ENCODE measurements around the gene PCSK6.

DNA sequence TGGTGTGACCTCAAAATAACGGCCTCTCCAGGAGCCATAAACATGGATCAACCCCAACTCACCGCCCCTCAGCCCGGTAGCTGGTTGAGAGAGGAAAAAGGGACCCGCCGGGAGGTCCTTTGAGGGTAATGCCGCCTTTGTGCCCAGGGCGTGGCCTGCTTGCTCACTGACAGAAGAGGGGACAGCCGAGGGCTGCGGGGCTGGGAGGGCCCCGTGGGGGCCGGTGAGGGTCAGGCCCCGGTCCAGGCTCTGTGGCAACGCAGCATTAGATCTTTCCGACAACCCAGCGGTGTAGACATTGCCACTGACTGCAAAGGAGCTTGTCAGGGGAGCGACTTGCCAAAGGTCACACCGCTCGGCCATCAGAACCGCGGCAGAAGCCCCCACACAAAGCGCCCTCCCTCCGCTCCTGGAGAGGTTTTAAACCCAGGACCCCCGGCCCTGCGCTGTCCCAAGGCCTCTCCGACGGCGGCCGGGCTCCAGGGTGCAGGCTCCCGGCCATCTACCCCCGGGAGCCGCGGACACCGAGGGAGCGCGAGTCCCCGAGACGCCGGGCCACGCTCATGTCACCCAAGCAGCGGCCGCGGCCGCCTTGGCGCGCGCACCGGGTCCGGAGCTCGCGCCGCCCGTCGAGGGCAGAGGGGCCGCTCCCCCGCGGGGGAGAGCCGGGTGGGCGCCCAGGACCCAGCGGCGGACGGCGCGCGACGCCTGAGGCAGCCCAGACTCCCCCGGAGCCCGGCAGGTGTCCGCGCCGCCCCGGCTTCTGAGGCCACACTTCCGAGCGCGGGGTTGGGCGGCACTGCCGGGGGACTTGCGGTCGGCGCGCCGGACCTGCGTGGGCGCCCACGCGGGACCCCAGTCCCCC lies 975 bp downstream of the PCSK6 start:
- TF ChIP-seq CTCF (IDR thresholded peaks at IDR 0.05) (no peak), POLR2A (IDR thresholded peaks at IDR 0.05) (no peak), EP300 (IDR thresholded peaks at IDR 0.05) (no peak), POLR2AphosphoS5 (IDR thresholded peaks at IDR 0.05) (no peak)

All from stomach (tissue), 4 donors.